Activated CD4-positive, alpha-beta memory T cell treated with anti-CD3 and anti-CD28 coated beads for 36 hours (primary cell): Measurements from ENCODE around the gene ANTXRL. TPM values are rescaled to one million over a fixed set of nuclear protein-coding genes. Genes with fewer than 3 reads are reported as not detected.
"Not testable (repeated sequence)": the region's sequence is repeated elsewhere in the genome, so short reads cannot be mapped to it uniquely, and the experiment has no call there.

Experiments
- CTCF ChIA-PET: fragments of 350-600 bp; sonication (Branson Sonifier 250); formaldehyde crosslinking; loops from one replicate; lab custom pipeline; 2021; ENCODE audit warnings: antibody characterized with exemption, inconsistent platforms; lab: Charles Lee
- POLR2A ChIA-PET: fragments of 350-600 bp; sonication (Branson Sonifier 250); formaldehyde crosslinking; loops from one replicate; lab custom pipeline; 2021; ENCODE audit warnings: antibody characterized with exemption; lab: Charles Lee
- DNase-seq: peaks from one replicate; pipeline ENCODE4 v3.0.0-alpha.2; 2020
- H3K27ac Mint-ChIP-seq: one replicate; pipeline ENCODE4 v1.8.0; 2021; ENCODE audit warnings: mixed read lengths
- H3K27me3 Mint-ChIP-seq: one replicate; pipeline ENCODE4 v1.8.0; 2021; ENCODE audit warnings: mixed read lengths
- H3K36me3 Mint-ChIP-seq: one replicate; pipeline ENCODE4 v1.8.0; 2021; ENCODE audit warnings: mixed read lengths
- H3K4me1 Mint-ChIP-seq: one replicate; pipeline ENCODE4 v1.8.0; 2021; ENCODE audit warnings: low read depth, mixed read lengths
- H3K4me3 Mint-ChIP-seq: one replicate; pipeline ENCODE4 v1.8.0; 2021; ENCODE audit warnings: mild to moderate bottlenecking, mixed read lengths
- H3K9me3 Mint-ChIP-seq: one replicate; pipeline ENCODE4 v1.8.0; 2021; ENCODE audit warnings: mixed read lengths
- intact Hi-C: fragments of 100-400 bp; cut with micrococcal nuclease; formaldehyde crosslinking; loops from one replicate; pipeline ENCODE4 v1.15.1; 2023
- total RNA-seq, 2 experiments: library from RNA; stranded (reverse); gene quantifications; one replicate each; pipeline ENCODE4 v1.2.3, GENCODE V29; 2021

Gene ANTXRL
- total RNA-seq, 2 experiments from 2014 or later, result not detected

- ChIA-PET POLR2A (no interaction called here), CTCF (interaction anchor here (0.8 kb wide), 1 partner anchor 22 kb away, joined by 3 read pairs; no protein-coding TSS in a partner anchor)
- no peak for DNase-seq
- Mint-ChIP-seq H3K27ac (no peak overlapping the region), H3K4me3 (no peak overlapping the region), H3K9me3 (no peaks in the 10 kb centered on the region), H3K4me1 (peaks cover 13% of the 10 kb centered on the region), H3K27me3 (no peaks in the 10 kb centered on the region), H3K36me3 (no peaks in the 10 kb centered on the region)
- intact Hi-C loops, result no loop called here
These were observed 7.2 kb downstream of the ANTXRL start for GRCh38 chr10:46293832-46294640.

DNA sequence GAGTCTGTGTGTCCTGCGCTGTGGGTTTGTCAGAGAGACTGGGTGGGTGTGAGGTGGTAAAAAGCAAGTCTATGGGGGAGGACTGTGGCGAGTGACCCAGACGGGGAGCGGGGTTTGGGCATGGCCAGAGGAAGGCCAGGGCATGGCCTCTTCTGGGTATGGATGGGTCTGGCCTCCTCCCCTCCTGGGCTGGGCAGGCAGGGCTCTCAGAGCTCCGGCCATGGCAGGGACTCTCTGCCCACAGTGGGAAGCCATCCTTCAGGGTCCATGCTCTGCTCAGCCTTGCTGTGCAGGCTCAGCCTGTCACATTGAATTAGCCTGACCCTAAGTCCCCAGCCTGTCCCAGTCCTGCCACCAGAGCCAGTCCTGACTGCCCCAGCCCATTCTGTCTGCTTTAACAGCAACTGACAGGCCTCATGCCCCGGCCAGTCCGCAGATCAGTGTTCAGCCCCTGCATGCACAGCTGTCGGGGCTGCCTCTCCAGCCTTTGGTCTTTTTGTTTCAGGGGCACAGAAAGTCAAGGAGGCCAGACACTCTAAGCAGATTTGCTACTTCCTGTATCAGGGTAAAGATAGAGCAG, 7.9 kb downstream of the ANTXRL start:
- H3K9me3 Mint-ChIP-seq, result no peaks in the 10 kb centered on the region
- no peak overlapping the region for H3K4me3 Mint-ChIP-seq
- POLR2A ChIA-PET, result no interaction called here
- DNase-seq, result no peak
- peaks cover 20% of the 10 kb centered on the region for H3K4me1 Mint-ChIP-seq
- CTCF ChIA-PET, result interaction anchor here (0.8 kb wide), 1 partner anchor 22 kb away, joined by 3 read pairs; no protein-coding TSS in a partner anchor
- intact Hi-C loops, result no loop called here
- no peaks in the 10 kb centered on the region for H3K36me3 Mint-ChIP-seq
- no peaks in the 10 kb centered on the region for H3K27me3 Mint-ChIP-seq
- H3K27ac Mint-ChIP-seq, result no peak overlapping the region

- H3K4me3 Mint-ChIP-seq, POLR2A ChIA-PET, H3K36me3 Mint-ChIP-seq, H3K27me3 Mint-ChIP-seq, CTCF ChIA-PET, H3K9me3 Mint-ChIP-seq, H3K27ac Mint-ChIP-seq, DNase-seq, intact Hi-C loops: not testable (repeated sequence)
- peaks cover 24% of the 10 kb centered on the region for H3K4me1 Mint-ChIP-seq
These were observed 8.7 kb downstream of the ANTXRL start for GRCh38 chr10:46295350-46296010.

- intact Hi-C loops, H3K4me3 Mint-ChIP-seq, H3K27me3 Mint-ChIP-seq, H3K9me3 Mint-ChIP-seq, H3K36me3 Mint-ChIP-seq, DNase-seq, H3K27ac Mint-ChIP-seq, POLR2A ChIA-PET, CTCF ChIA-PET: not testable (repeated sequence)
- H3K4me1 Mint-ChIP-seq, result peaks cover 24% of the 10 kb centered on the region
These were observed 9.3 kb downstream of the ANTXRL start for GRCh38 chr10:46296086-46296485.

DNA sequence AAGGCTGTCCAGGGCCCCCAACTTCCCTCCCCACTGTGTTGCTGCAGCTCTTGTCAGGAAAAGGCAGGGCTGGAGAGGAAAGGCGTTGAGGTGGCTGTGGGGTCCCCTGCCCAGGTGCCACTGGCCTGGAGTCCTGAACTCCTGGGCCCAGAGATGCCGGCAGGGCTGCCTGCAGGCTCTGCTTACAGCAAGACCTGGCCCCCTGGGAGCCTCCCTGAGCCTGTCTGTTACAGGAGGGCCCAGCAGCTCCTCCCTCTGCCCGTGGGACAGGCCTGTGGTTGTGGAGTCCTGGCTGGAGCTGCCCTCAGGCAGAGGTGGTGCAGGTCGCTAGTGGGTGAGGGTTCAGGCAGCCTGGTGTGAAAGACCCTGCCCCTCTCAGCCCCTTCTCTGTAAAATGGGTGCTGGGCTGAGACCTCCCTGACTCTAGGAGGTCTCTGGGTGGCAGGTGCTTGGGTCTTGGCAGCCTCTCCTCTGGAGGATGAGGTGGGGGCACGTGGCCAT, 9.9 kb downstream of the ANTXRL start:
- no peak for DNase-seq
- H3K9me3 Mint-ChIP-seq, result no peaks in the 10 kb centered on the region
- H3K4me1 Mint-ChIP-seq, result peaks cover 24% of the 10 kb centered on the region
- H3K27ac Mint-ChIP-seq, result no peak overlapping the region
- POLR2A ChIA-PET, result no interaction called here
- CTCF ChIA-PET, result no interaction called here
- H3K4me3 Mint-ChIP-seq, result no peak overlapping the region
- H3K36me3 Mint-ChIP-seq, result no peaks in the 10 kb centered on the region
- intact Hi-C loops, result no loop called here
- H3K27me3 Mint-ChIP-seq, result no peaks in the 10 kb centered on the region

DNA sequence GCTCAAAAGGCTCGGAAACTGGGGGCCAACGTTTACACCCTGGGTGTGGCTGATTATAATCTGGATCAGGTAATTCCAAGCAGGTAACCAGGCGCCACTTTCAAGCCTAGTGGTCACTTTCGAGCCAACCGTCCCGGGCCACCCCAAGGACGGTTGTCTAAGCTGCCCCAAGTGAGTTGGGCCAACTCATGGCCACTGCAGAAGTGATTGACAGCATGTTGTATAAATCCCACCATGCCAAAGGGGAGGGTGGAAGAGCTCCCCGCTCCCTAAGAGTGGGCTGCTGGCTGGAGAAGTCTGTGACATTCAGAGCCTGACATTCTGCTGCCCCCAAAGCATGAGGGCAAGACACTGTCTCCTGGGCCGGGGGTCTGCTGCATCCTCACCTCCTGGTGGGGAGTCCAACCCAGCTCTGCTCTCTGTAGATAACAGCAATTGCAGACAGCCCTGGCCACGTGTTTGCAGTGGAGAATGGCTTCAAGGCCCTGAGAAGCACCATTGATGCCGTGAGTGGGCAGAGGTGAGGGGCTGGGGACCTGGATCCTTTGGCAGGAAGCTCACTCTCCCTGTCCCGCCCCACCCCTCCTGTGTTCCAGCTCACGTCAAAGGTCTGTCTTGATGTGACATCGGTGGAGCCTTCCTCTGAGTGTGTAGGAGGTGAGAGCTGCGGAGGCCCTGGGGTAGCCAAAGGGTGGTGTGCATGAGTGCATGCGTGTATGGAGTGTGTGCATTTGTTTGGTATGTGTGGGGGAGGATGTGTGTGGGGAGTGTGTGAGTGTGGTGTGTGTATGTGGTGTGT, 10.8 kb downstream of the ANTXRL start:
- intact Hi-C loops, result no loop called here
- no peaks in the 10 kb centered on the region for H3K36me3 Mint-ChIP-seq

GRCh38 chr10:46298477-46299285, 11.9 kb downstream of the ANTXRL start:
- Mint-ChIP-seq H3K27ac (no peak overlapping the region), H3K4me3 (no peak overlapping the region)

More for the DNA sequence above, 10.8 kb downstream of the ANTXRL start:
- H3K27me3 Mint-ChIP-seq, result no peaks in the 10 kb centered on the region
- CTCF ChIA-PET, result no interaction called here
- POLR2A ChIA-PET, result no interaction called here
- no peak overlapping the region for H3K27ac Mint-ChIP-seq
- DNase-seq, result peak; percentile 42
- H3K9me3 Mint-ChIP-seq, result no peaks in the 10 kb centered on the region
- H3K4me3 Mint-ChIP-seq, result peak overlapping the region; percentile 54
- peaks cover 24% of the 10 kb centered on the region for H3K4me1 Mint-ChIP-seq

DNA sequence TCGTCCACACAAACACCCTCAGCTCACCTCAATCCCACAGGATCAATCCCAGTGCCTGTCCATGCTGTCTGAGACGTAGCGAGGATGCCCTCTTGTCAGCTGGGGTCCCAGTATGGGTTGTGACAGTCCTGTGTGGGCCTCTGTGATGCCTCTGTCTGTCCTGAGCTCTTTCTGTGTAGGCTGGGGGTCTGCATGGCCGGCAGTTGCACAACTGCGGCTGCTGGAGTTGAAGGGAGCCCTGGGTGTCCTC, 12.4 kb downstream of the ANTXRL start:
- H3K36me3 Mint-ChIP-seq, result no peaks in the 10 kb centered on the region
- ChIA-PET POLR2A (no interaction called here), CTCF (interaction anchor here (1.4 kb wide), 1 partner anchor 70 kb away, joined by 3 read pairs; no protein-coding TSS in a partner anchor)
- no peak for DNase-seq
- H3K27ac Mint-ChIP-seq, result no peak overlapping the region
- no peaks in the 10 kb centered on the region for H3K9me3 Mint-ChIP-seq
- no peaks in the 10 kb centered on the region for H3K27me3 Mint-ChIP-seq
- intact Hi-C loops, result no loop called here
- H3K4me3 Mint-ChIP-seq, result no peak overlapping the region
- peaks cover 24% of the 10 kb centered on the region for H3K4me1 Mint-ChIP-seq

More at GRCh38 chr10:46298477-46299285, 11.9 kb downstream of the ANTXRL start:
- no peaks in the 10 kb centered on the region for H3K9me3 Mint-ChIP-seq
- H3K4me1 Mint-ChIP-seq, result peaks cover 24% of the 10 kb centered on the region
- no peaks in the 10 kb centered on the region for H3K36me3 Mint-ChIP-seq
- CTCF ChIA-PET, result interaction anchor here (1.4 kb wide), 1 partner anchor 69 kb away, joined by 3 read pairs; no protein-coding TSS in a partner anchor
- intact Hi-C loops, result no loop called here
- no peak for DNase-seq
- H3K27me3 Mint-ChIP-seq, result no peaks in the 10 kb centered on the region
- POLR2A ChIA-PET, result no interaction called here

DNA sequence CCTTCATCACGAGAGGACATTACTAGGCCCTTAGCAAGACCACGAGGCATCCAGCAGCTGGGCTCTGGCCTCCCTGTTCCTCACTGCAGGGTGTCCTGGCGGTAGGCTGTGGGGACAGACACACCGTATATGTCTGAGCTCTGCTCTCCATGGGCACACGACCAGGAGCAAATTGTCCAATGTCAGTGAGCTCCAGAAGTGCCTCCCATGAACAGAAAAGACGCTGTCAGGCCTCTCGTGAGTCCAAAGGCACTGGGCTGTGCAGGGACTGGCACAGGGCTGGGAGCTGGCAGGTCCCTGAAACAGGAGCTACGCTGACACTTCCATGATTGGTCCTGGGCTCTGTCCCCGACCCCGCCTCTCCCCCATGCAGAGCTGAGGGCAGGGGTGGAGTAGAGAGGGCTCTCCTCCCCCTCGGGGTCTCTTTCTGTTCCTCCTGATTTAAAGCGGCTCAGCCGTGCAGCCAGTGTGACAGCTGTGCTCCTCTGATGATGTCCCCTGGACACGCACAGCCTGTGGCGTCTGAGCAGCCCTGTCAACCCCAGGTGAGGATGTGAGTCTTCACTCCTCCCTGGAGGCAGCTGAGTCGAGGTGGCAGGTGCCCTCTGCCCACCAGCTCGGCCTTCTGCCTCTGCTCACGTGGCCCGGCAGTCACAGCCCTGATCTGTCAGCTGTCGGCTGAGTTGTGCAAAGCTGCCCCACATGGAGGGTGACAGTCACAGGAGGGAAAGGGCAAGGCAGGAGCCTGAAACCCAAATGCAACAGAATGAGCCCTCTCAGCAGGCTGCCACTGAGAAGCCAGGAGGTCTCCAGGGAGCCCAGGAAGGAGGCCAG, 13.0 kb downstream of the ANTXRL start:
- CTCF ChIA-PET, result interaction anchor here (1.4 kb wide), 1 partner anchor 70 kb away, joined by 3 read pairs; no protein-coding TSS in a partner anchor

DNA sequence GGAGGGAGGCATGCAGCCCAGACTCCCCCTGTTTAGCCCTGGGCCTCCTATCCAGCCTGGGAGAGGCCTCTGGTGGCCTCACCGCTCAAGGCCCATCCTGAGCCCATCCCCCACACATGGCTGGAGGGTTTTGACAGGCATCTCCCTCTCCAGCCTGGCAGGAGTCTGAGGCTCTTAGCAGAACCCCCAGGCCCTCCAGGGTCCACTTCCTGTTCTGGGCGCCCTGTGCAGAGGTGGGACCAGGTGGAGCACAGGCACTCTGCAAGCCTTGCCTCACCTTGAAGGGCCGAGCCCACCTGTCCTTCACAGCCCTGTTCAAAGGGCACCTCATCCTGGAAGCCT, 13.5 kb downstream of the ANTXRL start:
- intact Hi-C loops, H3K4me3 Mint-ChIP-seq, POLR2A ChIA-PET, H3K36me3 Mint-ChIP-seq, H3K27me3 Mint-ChIP-seq, H3K9me3 Mint-ChIP-seq, H3K27ac Mint-ChIP-seq, DNase-seq: not testable (repeated sequence)
- peaks cover 24% of the 10 kb centered on the region for H3K4me1 Mint-ChIP-seq
- CTCF ChIA-PET, result interaction anchor here (1.4 kb wide), 1 partner anchor 71 kb away, joined by 3 read pairs; no protein-coding TSS in a partner anchor

More for the DNA sequence above, 13.0 kb downstream of the ANTXRL start:
- POLR2A ChIA-PET, result no interaction called here
- Mint-ChIP-seq H3K36me3 (no peaks in the 10 kb centered on the region), H3K9me3 (no peaks in the 10 kb centered on the region), H3K4me1 (peaks cover 24% of the 10 kb centered on the region), H3K4me3 (no peak overlapping the region), H3K27ac (no peak overlapping the region), H3K27me3 (no peaks in the 10 kb centered on the region)
- intact Hi-C loops, result no loop called here
- no peak for DNase-seq
